HL-60/S4 treated with phorbol 12-myristate 13-acetate at 8.2 ng/mL for 4 days and 3 days (cell line): ENCODE results near the gene FAM210A.

Experiments used
- in situ Hi-C: fragments of 300-500 bp; cut with MboI; formaldehyde crosslinking; loops from 2 replicates; pipeline ENCODE4 v1.15.0; 2022; ENCODE audit warnings: low sequenced_read_pairs

Gene FAM210A

DNA sequence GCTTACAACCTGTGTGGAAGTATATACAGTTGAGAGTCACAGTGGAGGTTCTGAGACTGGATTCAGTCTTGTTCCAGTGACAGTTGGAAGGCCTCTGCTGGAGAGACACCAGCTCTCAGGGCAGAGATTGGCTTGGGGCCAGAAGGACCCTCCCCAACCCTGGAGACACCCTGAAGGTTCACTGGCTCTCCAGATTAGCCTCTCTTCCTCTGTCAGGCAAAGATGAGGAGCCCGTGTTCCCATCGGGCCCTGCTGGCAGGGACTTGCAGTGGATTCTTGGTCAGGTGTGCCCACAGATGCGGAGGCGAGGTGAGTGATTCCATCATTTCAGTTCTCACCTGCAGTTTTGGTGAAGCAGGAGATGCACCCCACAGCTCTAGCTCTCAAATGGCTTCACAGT is 78.6 kb downstream of the FAM210A start:
- in situ Hi-C loops = no loop called here

DNA sequence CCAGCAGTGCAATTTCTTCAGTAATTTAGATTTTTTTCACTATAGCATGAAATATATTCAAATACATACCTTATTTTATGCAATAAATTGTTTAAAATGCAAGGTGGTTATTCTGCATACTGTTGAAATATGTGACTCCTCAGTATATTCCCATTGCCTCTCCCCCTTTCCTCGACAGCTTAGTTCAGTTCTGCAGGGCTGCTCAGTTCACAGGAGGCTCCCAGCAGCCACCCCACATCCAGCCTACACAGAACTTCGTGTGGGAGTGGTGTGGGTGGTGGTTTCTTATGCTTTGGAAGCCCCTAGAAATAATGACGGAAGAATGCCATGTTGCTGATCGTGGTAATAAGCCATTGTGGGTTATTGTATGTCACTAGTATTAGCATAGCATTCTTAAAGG is 79.7 kb downstream of the FAM210A start:
- in situ Hi-C loops = no loop called here

DNA sequence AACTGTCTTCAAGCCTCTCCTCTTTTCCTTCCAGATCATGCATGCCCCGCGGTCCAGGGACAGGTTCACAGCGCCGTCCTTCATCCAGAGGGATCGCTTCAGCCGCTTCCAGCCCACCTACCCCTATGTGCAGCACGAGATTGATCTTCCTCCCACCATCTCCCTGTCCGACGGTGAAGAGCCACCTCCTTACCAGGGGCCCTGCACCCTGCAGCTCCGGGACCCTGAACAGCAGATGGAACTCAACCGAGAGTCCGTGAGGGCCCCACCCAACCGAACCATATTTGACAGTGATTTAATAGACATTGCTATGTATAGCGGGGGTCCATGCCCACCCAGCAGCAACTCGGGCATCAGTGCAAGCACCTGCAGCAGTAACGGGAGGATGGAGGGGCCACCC is 81.3 kb downstream of the FAM210A start:
- in situ Hi-C loops = no loop called here

DNA sequence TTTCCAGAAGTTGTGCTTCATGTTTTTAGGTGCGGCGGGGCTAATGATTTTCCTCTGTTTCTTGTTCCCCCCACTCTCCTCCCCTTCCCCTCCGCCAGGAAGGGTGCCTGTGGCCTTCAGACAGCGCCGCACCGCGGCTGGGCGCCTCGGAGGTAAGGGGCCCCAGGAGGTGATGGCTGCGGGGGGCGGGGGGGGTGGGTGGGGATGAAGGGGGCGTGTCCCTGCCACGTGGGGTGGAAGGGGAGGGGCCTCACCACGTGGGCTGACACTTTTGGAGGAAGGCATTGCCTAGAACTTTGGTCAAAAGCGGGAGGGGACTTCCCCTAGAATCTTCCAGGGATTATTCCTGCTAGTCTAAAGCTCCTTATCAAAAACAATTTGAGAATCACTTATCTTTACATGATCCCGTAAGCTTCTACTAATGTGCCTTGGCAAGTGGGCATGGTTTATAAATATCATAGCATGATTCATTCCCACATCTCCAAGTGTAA is 83.1 kb downstream of the FAM210A start:
- in situ Hi-C loops = no loop called here

DNA sequence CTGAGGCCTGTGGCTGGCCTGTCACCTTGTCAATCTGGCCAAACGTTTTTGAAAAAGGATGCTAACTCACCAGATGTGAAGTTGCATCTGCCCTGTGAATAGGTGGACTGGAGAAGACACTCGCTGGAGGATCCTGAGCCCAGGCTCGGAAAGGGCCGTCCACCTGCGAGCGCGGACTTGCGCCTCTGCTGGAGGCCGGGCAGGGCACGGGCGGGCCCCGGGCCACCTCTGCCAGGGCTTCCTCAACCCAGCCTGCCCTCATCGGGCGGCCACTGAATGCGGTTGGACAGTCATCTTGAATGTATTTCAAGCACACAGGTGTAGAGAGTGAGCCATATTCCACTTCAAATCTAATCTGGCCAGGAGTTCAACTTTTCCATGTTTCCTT is 83.9 kb downstream of the FAM210A start:
- in situ Hi-C loops = no loop called here

DNA sequence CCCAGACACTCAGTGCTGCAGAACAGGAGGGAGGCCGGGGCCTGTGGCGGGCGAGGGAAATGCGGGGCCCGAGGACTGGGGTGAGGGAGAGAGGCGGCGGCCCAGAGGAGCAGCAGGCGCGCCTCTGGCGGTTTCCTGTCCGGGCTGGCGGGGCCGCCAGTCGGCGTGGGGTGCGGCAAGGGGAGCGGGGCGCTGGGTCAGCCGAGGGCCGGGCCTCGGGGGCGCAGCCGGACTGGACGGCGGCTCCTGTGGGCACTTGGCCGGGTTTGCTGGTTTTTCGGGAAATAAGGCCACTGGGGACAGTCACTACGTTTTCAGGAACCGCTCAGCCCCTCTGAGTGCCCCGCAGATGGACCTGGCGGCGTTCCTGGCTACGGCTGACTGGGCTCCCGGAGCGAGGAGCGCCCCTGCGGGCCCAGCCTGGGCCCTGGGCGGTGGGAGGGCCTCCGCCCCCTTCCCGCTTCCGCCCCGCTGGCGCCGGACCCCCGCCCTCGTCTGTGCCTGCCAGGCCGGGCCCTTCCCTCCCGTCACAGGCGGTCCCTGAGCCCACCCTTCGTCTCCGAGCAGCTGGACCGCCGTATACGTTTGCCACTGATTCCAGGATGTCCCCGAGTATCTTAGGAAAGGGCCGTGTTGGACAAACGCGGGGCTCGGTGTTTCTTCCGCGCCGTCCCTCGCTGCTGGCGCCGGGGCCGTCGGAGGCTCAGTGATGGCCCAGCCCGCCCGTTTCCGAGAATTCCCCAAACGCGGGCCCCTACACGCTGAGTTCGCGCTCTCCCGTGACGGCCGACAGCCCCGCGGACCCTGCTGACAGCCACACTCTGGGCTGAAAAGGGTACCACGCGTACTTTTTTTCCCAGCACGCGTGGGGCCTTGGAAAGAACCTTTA is 84.6 kb downstream of the FAM210A start:
- in situ Hi-C loops = no loop called here

DNA sequence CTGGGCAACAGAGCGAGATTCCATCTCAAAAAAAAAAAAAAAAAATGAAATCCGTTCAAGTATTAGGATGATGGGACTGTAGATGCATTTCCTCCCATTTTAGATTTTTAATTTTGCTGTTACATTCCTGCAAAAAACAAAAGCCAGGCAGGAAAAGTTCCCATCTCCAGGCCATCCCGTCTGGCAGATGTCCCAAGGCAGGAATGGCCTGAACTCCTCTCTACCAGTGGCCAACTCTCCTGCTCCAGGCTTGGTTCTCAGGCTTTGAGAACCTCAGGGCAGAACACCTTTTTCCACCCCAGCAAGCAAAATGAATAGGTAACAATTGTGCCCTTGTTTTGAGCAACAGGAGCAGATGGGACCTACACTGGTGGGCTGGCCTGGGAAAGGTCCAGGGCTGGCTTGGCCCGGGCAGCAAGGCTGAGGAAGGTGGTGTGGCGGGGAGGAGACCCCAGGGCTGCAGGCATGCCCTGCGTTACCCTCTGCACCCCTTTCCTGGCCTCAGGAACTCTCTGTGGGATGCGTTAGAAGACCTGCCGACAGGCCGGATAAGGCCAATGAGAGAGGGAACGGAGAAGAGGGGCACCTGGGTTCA is 86.0 kb downstream of the FAM210A start:
- in situ Hi-C loops = no loop called here

DNA sequence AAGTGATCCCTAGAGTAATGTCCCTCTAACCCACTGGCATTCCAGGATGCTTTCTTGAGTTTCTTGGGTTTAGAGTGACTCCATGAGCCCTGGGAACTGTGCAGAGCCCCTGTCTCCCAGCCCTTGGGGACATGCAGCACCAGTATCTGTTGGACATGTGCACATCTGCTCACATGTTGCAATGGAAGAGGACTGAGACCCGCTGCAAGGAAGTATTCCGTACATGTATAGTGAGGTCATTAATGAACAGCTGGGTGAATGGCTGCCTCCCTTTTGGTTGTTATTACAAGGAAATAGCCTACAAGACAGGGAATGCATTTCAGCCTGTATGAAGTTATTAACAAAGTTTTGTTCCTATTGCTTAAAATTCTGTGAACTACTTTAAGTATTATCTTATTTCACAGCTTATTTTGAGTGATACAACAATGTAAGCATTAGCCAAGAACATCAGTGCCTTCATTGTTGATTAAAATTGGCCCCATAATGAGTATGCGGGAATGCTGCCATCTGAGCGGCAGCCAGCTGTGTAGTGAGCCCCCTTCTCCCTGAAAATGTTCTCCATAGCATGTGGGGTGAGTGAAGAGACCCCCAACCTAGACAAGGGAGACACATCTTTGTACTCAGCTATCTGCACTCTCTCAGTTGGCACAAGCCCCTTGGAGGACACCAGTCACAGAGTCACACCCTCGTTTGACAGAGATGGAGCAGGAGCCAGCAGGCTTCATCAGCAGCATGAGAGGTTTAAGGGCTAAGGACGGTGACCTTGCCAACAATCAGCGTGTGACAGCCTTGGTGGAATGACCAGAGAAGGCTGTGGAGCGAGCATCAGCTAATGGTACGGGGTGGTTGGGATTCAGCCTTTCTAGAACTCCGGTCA is 87.4 kb downstream of the FAM210A start:
- in situ Hi-C loops = no loop called here

DNA sequence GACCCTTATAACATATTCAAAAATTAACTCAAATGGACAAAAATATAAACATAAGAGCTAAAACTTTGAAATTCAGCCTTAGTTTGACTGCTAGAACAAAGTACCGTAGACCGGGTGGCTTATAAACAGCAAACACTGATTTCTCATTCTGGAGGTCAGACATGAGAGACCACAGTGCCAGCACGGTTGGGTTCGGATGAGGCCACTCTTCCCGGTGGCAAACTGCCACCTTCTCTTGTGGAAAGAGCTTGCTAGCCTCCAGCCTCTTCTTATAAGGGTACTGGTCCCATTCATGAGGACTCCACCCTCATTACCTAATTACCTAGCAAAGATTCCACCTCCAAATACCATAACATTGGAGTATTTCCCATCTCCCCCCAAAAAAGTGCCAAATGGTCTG is 91.3 kb downstream of the FAM210A start:
- in situ Hi-C loops = no loop called here

DNA sequence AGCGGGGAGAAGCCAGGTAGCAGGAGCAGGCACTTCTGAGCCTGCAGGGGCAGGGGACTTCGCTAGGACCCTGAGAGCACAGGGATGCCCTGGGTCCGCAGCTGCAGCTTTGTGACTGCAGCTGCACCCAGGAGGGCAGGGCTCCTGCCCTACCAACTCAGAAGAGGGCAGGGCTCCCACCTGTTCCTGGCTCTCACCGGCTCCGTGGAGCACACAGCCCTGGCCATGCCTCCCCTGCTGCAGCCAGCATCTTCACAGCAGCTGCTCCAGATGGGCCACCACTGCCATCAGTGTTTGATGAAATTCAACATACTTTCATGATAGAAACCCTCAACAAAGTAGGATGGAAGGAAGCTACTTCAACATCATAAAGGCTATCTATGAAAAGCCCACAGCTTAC is 92.7 kb downstream of the FAM210A start:
- in situ Hi-C loops = no loop called here

DNA sequence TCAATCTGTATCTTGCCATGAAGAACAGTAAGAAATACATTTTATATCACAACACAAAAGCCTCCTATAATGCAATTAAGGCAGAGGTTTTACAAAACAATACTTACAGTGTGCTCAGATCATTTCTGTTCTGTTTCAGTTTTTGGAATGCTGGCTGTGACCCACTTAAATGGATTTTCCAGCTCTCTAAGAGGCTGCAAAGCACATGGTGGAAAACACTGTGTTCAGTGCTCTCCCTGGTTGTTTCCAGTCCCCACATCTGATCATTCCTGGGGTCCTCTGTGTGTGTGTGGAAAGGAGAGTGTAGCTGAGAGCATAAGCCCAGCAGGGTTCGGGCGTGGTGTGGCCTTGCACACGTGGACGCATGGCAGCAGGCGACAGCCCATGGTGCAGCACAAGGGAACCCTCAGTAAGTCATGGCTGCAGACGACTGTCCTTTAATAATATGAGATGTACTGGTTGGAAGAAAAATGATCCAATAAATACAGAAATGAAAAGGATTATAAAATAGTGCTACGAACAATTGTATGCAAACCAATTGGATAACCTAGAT is 95.6 kb downstream of the FAM210A start:
- in situ Hi-C loops = no loop called here

DNA sequence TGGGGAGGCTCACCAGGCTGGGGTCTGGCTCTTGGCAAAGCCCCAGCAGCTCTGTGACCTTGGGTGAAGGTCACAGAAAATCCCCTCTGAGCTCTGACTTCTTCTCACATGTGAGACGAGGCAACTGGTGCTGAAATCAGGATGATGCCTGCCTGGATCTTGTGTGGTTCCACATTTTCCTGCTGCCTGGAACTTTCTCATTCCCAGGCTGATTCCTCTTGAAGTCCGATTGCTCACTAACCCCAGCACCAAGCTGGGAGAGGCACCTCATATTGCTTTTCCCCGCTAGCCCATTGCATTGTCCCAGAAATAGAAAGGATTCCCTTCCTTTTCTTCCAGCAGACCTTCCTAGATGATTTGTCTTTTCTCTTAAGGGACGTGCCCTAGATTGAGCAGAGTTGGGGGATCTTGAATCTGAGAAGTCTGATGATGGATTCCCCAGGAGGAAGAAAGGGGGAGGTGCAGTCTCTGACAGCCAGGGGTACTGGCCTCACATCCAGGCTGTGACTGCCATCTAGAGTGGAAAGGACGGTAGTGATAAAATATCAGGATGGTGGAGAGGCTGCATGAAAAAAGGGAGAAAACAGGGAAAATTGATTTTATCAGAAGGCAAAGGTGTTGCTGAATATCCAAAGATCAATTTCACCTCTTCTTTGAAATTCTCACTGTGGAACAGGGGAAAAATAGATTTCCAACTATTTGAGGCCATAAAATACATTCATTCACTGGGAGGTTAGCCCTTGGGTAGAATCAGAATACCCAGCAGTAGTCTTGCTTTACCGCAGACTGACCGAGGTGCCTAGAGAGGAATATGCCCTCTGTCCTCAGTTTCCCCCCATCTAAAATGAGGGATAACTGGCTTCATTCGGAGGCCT is 96.3 kb downstream of the FAM210A start:
- in situ Hi-C loops = no loop called here

DNA sequence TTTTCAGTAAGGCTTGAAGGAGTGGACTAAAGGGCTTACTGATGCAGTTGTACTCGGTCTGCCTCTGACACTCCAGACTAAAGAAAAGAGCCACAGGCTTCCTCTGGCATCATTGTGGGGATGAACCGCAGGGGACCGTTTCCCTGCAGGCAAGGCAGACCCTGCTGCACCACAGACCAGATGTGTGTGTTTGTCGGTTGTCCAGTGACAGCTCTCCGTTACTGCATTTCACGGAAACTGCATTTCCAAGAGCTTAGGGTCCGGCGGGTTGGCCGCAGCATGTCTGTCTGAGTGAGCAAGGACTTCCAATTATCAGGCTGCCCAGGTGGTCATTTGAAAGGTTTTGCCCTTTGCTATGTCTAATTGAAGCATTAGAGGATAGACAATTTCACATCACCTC is 98.1 kb downstream of the FAM210A start:
- in situ Hi-C loops = no loop called here

DNA sequence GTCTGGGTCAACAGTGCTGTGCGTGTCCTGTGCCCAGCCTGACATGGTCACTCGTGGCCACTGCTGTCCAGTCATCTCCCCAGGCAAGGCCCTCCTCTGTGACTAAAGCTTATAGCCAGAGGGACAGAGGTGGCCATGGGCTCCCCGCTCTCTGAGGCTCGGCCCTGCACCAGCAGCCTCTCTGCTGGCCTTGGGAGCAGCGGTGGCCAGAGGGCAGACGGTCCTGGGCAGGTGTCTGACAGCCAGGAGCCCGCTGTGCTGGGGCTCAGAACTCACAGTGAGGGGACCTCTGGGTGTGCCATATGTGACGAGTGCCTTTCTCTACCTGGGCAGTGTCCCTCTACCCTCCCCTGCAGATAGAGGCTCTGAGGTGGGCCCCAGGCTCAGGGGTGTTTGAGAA is 98.7 kb downstream of the FAM210A start:
- in situ Hi-C loops = no loop called here

DNA sequence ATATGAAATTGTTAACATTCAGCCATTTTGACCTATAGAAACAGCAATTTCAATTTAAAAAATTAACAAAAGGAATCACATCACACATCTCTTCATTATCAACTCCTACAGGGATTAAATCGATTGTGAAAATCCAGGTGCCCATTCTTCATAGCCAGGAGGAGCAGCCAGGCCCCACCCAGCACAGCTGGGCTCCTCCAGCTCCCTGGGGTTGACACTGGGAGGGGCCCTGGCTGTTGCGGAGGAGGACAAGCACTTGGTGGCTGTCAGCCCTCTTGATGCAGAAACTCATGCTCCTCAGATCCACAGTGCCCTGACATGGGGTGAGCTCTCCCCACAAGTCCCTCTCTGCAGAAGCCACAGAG is 99.8 kb downstream of the FAM210A start:
- in situ Hi-C loops = no loop called here

DNA sequence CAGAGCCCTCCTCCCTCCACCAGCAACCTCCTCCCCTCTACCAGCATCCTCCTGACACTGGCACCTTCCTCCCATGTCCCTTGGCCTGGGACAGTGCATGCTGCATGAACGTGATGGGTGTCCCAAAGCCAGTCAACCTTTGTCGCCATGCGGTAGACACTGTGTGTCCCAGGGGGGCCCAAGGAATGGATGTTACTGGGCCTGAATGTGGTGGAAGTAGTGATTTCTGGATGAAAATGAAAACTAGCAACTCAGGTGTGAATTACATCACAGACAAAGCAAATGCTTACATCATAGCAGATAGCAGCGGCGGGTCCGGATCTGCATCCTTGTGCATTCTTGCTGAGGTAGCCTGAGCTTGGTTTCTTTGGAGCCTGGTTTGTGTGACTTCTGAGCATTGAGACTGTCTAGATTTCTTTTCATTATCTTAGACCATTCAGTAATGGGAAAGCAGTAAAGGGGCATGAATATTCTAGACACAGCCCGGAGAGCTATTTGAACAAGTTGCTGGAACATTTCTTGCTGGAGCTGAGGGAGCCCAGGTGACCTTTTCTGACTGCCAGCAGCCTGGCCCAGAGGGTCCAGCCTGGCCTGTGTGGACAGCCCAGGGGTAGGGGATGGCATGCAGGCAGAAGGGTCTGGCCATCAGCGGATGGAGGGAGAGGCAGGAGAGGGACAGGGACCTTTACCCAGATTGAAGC is 100.4 kb downstream of the FAM210A start:
- in situ Hi-C loops = no loop called here

DNA sequence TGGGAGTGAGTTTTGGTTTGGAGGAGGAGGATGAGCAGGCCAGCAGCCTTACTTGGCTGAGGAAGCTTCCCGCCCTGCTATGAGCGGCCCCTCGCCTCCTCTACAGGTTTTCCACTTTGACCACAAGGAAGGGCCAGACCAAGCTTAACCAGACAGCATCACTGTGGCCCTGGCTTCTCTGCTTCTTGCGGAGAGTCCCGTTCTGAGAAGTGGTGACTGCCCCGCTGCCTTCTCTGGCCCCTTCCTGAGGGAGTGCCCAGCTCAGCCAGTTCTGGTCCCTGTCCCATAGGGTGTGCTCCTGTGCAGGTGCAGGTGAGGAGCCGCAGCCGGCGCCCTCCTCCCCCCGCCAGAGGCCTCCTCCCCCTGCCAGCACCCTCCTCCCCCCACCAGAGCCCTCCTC is 101.0 kb downstream of the FAM210A start:
- in situ Hi-C loops = no loop called here

DNA sequence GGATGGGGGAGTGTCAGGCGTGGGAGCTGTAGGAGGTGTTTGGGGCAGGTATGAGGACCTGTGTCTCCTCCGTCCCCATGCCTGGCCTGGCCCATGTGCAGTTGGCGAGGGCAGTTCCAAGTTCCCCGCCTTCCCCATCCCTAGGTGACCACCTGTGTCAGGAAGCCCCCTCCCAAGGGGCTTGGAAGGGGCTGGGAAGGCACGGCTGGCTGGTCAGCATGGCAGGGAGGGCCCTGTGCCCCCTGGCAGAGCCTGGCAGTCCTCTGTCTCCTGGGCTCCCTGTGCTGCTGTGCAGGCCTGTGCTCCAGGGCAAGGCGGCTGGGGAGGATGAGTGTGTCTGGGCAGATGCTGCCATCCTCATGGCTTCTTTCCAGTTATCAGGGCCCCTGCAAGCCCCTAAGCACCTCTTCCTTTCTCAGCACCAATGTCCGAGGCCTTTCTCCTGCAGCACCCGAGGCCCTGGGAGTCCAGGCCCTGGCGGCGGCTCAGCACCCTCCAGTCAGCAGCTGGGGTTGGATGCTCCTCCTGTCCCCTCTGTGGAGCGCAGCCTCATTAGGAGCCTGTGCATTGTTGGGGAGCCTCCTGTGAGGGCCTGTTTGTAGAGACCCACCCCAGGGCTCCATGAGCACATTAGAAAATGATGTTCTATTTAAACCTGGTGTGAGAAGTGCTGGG is 101.7 kb downstream of the FAM210A start:
- in situ Hi-C loops = loop anchor here (25.0 kb wide), 1 partner anchor 187 kb away; no protein-coding TSS in a partner anchor

DNA sequence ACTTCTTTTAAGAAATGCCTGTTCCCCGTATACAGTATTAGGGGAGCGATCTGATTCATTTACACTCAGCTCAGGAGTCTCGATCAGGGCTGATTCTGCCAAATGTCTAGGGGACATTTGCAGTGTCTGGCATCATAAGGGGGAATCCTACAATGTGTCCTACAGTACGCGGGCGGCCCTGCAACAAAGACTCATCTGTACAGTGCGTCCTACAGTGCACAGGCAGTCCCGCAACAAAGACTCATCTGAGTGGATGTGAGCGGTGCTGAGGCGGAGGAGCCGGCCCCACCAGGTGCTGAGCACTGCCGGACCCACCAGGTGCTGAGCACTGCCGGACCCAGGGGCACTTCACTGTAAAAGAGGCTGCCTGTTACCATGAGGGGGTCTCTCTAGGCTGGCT is 102.5 kb downstream of the FAM210A start:
- in situ Hi-C loops = loop anchor here (25.0 kb wide), 1 partner anchor 187 kb away; no protein-coding TSS in a partner anchor
